HG03439 (cell line): ENCODE measurements around the gene NSG1.

Source experiments
- ATAC-seq: cut with Tn5 transposase; IDR thresholded peaks from one replicate; pipeline ENCODE4 v1.9.1; 2021; ENCODE audit warnings: mild to moderate bottlenecking, moderate library complexity; ENCODE audit not compliant: unreplicated experiment

NSG1 gene

DNA sequence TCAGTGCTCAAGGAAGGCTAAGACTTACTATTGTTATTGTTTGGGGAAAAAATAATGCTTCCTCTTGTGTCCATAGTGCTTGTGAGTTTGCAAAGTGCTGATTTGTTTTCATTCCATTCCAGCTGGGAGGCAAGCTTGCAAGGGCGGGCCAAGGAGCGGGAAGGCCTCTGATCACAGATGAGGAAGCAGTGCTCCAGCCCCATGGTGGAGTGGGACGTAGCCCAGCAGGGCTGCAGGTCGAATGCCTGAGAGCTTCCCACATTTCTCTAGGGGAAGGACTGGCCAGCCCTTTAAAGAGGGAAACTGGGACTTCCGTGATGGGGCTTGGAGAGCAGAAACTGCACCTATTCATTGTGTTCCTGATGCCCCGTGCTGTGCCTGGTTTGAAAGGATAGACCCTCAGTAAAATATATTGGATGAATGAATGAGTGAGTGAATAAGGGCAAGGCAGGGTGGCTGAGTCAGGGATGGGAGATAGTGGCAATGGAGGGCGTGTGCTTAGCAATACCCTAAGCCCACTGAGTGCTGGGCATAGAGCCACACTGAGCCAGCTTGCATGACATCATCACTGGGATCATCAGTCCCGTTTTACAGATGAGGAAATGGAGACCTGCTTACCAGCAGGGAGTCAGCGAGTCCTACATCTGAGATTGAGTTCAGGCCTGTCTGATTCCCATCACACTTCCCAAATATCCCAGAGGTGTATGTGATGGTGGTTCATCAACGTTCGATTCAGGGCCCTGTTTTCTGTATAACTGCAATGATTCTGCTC lies 17.9 kb upstream of the NSG1 start:
- ATAC-seq = no peak

GRCh38 chr4:4374388-4375098 lies 12.4 kb upstream of the NSG1 start:
- no peak for ATAC-seq

DNA sequence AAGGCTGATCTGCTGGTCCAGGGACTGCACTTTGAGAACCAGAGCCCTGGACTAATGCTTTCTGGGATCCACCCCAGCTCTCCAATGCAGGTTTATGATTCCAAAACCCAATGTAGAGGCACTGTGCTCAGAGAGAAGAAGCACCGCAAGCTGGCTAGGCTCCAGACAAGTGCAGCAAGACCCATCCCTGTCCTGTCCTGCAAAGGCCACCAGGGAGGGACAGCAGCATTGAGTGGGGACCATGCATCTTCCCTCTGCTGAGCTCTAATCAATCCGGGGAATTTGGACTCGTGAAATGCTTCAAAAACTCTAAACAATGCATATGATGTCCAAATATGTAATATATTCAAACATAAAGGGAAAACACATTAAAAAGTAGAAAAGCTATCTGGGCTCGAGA lies 10.8 kb upstream of the NSG1 start:
- ATAC-seq = no peak

DNA sequence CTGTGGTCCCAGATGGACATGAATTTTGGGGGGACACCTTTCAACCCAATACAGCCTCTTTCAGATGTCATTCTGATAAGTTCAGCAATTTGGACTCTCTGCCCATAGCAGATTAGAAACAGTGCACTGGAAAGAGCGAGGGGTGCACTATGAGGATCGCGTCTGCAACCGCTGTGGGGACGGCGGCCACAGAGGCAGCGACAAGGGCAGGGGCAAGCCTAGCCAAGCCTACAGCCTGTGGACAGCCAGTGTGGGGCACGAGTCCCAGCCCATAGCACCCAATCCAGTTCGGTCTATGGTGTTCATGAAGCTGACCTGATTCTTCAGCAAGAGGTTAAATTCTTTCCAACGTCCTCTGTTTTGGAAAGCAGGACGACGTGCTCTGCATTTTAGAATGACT lies 9.7 kb upstream of the NSG1 start:
- no peak for ATAC-seq

DNA sequence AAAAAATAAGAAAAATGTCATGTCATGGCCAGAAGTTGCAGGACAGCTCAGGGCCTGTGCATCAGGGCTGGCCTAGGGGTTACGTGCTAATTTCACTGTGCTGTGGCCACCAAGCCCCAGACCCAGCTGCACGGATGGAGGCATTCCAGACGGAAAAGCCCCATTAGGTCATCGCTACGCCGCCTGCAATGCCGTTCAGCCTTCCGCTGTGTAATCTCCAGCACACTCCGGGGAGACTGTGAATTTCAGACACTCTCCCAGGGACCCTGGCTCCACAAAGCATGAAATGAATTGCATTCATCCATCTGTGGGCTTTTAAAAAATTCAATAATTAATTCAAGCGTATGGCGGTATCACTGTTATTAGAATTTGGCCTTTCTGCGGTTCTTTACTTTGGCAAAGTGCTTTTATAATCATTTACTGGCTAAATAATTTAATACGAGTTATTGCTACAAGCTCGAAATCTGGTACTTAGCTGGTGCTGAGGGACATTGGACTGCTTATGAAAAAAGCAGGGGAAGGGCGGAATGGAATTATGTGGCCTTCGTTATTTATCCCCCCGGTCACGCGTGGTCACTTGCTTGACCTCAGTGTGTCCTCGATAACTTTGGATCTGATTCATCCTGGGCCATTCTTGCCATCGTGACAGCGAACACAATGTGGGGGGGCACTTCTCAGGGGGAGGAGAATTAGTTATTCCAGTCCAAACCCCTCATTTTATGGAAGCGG lies 9.0 kb upstream of the NSG1 start:
- ATAC-seq = no peak

DNA sequence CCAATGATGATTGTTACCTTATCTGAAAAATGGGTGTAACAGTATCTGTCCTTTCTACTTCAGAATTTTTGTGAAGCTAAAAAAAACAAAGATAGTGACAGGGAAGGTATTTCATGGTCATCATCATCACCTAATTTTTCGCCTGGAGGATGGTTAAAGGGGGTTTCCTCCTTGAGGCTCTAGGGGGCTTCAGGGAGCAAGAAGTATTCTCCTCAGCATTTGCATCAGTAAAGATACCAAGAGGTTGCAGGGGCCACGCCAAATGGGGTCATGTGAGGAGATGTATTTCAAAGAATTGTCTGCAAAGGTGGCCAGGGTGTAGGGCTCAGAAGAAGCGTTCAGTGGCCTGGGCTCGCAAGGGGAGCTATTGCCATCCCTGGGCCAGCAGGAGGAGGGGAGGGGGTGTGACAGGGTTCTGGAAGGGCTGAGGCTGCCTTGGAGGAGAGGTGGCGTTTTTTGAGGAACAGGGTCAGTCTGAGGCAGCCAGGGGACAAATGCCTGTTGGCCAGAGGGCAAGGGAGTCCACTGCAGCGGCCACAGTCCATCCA lies 7.3 kb upstream of the NSG1 start:
- no peak for ATAC-seq

DNA sequence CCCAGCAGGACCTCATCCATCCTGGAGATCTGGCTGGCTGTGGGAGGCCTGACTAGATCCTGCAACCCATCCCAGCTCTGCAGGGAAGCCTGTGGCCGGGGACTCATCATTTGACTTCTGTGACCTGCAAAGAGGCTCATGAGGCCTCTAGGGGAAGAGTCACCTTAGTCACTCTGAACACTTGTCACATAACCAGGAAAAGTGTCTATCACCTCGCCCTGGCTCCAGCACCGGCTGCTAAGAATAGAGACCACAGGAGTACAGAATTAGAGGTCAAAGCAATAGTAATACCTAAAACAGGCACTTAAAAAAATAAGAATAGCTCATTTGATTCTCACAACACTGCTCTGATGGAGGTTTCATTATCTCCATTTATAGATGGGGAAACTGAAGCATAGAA lies 3.8 kb upstream of the NSG1 start:
- ATAC-seq = no peak

DNA sequence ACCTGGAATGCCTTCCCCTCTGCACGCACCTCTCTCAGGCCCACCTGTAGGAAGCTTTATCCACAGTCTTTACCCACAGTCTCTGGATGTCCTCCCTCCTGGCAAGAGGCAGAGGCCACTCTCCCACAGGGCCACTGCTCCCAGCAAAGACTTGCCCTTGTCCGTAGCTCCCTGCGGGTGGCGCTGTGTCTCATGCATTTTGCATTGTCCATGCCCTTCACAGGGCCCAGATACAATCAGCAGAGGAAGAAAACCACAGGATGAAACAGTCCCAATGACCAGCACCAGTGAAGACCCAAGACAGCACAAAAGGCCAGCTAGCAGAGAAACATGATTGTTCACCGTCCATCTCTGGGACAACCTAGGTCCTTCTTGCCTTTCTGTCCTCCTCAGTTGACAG lies 2.1 kb upstream of the NSG1 start:
- no peak for ATAC-seq

DNA sequence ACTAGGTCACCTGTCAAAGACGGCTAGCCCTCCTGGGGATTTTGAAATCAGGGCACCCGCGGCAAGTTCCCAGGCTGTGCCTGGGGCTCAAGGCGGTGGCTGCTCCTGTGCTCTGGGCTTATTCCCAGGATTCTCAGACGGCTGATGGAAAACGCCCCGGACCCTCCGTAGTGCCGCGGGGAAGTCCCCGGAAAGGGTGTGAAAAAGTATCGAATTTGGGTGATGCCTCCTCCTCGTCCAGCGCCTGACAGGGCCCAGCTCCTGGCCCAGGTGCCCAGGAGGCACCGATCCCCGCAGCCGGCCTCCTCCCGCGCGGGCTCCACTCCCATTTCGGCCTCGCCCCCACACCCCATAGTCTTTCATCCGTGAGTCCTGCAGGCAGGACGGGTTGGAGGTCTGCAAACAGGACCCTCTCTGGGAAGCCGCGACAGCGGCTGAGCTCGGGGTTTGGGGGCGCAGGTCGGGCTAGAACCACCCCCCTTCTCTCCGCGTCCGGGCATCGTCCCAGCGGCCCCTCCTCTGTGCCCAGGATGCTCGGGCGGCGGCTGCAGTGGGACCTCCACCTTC lies 1.1 kb upstream of the NSG1 start:
- no peak for ATAC-seq

DNA sequence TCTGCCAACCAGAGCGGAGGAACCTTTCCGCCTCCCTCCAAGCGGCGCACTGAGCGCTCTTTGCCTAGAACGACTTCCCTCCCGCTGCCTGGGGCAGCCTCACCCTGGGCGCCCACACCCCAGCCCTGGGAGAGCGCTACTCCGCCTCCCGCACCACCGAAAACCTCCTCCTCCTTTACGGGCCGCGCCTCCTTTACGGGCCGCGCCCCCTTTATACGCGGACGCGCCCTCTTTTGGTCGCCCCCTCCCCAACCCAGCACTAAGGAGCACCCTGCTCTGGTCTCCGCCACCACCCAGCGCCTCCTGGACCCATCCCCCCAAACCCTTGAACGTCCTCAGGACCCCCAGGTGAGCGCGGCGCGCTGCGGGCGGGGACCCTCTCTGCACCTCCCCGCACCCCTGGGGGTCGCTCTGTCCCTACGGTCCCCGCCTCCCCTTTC lies 586 bp upstream of the NSG1 start:
- ATAC-seq = no peak

GRCh38 chr4:4387531-4388310 lies 819 bp downstream of the NSG1 start:
- ATAC-seq = no peak

- ATAC-seq = no peak
Measured at GRCh38 chr4:4388311-4388790, 1.4 kb downstream of the NSG1 start.

DNA sequence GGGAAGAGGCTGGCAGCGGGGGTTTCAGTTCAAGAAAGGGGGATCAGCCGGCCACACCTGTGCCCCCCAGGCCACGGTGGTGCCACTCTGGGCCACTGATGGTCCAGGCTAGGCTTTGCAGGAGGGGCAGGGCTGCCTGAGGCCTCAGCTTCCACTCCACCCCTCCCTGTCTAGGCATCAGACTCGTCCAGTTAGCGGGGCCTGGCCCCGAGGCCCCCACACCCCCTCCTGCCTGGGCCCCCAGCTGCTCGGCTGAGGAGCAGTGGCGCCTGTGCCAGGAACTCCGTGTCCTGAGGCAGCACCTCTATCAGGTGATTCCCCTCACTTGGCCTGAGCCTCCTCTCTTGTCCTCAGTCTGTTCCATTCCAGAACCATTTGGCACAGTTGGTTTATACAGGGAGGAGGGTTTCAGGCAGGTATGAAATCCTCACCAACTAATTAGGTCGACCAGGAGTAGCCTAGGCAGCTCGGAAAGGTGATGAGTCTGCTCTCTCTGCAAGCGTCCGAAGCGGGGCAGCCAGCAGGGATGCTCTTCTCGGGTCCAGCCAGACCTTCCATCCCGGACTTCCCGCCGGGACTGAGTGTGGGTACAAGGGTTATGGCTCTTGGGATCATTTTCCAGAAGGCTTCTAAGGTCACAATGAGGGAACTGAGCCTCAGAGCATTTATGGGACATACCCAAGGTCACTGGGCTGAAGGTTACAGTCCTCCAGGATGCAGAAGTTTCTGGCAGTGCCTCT lies 2.1 kb downstream of the NSG1 start:
- ATAC-seq = no peak

- ATAC-seq = no peak
Measured at GRCh38 chr4:4390046-4390445, 3.1 kb downstream of the NSG1 start.

DNA sequence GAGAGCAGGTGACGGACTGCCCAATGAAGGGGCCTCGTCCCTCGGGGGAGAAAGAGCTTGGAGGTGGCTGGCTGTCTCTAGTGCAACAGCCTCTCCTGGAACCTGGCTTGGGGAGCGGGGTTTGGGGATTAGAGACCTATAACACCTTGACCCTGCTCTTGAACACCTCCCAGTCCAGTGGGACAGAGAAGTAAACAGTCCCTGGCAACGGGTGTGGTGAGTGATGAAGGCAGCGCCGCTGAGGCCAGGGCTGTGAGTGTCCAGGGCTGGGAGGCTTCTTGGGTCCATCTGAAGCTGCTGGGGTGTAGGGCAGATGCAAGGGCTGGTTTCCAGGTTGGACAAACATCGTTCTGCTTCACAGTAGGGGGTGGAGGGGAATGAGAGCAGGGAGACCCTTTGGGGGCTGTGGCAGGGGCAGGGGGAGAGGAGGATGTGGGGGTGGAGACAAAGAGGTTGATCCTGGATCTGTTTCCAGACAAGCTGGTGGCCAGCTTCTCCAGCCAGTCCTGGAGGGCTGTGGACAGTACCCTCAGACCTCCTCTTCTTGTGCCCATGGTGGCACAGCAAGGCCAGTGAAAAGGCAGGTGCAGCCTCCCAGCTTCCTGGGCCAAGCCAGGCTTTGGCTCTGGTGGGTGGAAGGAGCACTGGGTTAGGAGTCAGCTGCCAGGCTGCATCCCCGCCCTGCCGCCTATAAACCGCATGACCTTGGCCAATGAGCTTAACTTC lies 3.8 kb downstream of the NSG1 start:
- ATAC-seq = no peak

DNA sequence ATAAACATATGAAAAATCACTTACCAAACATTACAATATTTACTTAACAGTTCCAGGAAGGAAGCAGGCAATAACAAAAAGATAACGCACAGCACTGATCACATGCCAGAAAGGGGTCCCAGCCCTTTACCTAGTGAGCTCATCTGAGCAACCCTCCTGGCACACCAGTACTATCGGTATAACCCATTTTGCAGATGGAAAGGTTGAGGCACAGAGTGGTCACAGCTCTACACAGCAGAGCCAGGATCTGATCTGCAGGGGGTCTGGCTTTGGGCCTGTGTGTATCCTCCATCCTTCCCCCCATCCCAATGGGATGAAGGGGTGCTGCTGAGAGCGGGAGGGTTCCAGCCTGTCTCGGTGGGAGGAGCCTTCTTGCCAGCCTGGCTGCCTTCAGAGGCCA lies 5.0 kb downstream of the NSG1 start:
- ATAC-seq = no peak

GRCh38 chr4:4392501-4393183 lies 5.7 kb downstream of the NSG1 start:
- no peak for ATAC-seq

DNA sequence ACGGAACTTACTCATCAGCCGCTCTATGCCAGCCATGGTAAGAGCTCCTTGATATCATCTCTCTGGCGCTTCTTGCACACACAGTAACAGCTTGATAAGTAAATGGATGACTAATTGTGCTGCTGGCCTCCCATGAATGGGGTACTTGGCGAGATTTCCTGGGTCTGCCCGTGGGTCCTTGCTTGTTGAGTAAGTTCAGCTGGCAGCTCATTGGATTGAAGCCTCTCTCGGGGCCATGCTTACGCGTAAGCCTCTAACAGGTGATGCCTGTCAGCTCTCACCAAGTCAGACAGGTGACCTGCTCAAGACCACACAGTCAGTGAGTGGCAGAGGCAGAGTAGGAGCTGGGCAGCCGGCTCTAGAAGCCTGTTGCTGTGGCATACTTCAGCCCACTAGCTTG lies 7.7 kb downstream of the NSG1 start:
- ATAC-seq = no peak
